Measurements from ENCODE around the gene RNF44.

Gene RNF44

GRCh38 chr5:176536902-176537553, at the start of gene RNF44:
Gene RNF44 (minus strand): TSS chr5:176537402. CDS start chr5:176532472, 4,930 bp downstream.
- H3K4me3 ChIP-seq (ENCODE audit: low read depth, low read length) = peak within 1 kb of the TSS; percentile 68

GRCh38 chr5:176583076-176583475, 45.9 kb upstream of the RNF44 start:
- H3K4me3 ChIP-seq (ENCODE audit: low read depth, low read length) = no peak overlapping the region

DNA sequence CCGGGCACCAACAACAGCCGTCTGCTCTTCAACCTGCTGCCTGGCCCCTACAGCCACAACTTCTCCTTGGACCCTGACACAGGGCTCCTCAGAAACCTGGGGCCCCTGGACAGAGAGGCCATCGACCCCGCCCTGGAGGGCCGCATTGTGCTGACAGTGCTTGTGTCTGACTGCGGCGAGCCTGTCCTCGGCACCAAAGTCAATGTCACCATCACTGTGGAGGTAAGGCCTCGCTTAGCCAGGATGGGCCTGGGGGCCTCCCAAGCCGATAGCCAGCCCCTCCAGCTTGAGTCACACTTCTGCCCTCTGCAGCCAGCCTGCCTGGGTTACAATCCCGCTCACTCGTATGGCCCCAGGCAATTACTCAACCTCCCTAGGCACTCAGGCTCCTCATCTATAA, 44.2 kb upstream of the RNF44 start:
- H3K4me3 ChIP-seq (ENCODE audit: low read depth, low read length) = no peak overlapping the region

GRCh38 chr5:176579323-176579722, 42.1 kb upstream of the RNF44 start:
- H3K4me3 ChIP-seq (ENCODE audit: low read depth, low read length) = no peak overlapping the region

- H3K4me3 ChIP-seq (ENCODE audit: low read depth, low read length) = no peak overlapping the region
Observed at GRCh38 chr5:176578391-176578808, 41.2 kb upstream of the RNF44 start.

DNA sequence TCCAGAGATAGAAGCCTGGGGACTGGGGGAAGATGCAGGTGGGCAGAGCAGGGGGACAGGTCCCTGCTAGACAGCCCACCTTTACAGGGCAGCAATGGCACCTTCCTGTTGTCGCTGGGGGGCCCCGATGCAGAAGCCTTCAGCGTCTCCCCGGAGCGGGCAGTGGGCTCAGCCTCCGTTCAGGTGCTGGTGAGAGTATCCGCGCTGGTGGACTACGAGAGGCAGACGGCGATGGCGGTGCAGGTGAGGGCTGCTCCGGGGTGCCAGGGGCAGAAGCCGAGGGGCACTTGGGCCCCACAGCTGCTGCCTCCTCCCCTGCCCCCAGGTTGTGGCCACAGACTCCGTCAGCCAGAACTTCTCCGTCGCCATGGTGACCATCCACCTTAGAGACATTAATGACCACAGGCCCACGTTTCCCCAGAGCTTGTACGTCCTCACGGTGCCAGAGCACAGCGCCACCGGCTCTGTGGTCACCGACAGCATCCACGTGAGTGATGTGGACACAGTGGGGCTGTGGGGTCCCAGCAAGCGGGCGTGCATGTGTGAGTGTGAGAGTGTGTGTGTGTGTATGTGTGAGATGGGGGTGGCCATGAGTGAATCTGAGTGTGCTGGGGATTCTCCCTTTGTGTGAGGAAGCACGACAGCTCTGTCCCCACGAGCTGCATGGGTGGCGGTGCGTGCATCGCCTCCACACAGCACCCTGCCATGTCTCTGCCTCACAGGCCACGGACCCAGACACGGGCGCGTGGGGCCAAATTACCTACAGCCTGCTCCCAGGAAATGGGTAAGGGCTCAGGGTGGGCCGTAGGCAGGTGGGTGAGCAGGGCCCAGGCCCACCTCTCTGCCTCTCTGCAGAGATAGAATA, 40.3 kb upstream of the RNF44 start:
- no peak overlapping the region for H3K4me3 ChIP-seq (ENCODE audit: low read depth, low read length)

- no peak overlapping the region for H3K4me3 ChIP-seq (ENCODE audit: low read depth, low read length)
Observed at GRCh38 chr5:176575488-176576422, 38.6 kb upstream of the RNF44 start.

GRCh38 chr5:176575066-176575465, 37.9 kb upstream of the RNF44 start:
- no peak overlapping the region for H3K4me3 ChIP-seq (ENCODE audit: low read depth, low read length)

DNA sequence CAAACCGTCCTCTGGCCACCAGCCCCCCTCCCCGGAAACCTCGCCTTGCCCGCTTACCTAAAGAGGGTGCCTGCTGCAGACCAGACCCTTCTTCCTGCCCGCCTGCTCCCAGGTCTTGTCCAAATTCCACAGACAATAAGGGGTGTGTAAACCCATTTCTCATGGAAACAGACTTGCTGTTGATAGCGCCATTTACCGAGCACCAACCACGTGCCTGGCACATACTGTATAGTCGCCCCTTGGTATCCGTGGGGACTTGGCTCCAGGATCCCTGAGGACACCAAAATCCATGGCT, 37.0 kb upstream of the RNF44 start:
- no peak overlapping the region for H3K4me3 ChIP-seq (ENCODE audit: low read depth, low read length)

DNA sequence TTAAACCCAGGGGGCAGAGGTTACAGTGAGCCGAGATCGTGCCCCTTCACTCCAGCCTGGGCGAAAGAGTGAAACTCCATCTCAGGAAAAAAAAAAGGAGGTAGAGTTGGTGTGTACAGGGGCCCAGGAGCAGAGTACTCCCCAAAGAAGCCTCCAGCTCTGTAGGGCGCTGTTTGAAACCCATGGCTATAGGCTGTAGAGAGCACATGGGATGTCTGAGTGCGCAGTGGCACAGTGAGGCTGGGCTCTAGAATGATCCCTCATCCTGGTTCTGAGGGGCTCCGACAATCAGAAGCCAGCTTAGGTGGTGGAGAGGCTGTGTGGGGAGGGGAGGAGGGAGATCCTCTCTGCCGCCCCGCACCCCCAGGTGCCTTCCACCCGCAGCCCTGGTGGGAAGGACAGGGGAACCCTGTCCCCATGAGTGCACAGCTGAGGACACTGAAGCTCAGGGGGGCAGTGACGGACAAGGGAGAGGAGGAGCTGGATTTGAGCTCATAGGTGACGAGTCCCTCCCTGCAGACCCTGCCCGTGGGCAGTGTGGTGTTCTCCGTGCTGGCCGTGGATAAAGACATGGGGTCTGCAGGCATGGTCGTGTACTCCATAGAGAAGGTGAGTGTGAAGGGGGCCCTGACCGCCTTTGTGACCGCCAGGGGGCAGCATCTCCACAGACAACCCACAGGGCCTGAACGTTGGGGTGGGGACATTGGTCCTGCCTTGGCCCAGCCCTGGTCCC, 36.5 kb upstream of the RNF44 start:
- H3K4me3 ChIP-seq (ENCODE audit: low read depth, low read length) = no peak overlapping the region

DNA sequence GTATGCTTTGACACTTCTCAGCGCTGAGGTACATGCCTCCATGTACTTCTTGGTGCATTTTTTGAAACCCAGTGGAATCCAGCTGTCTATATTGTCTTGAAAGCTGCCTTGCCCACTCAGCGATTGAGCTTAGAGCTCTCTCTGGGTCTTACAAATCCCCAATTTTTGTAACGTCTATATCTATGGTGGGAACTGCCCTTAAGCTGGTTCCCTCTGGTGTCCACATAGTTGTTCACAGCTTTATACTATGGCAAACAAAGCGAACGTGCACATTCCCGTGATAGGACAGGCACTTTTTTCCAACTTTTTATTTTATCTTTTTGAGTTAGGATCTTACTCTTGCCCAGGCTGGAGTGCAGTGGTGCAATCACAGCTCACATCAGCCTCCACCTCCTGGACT, 32.8 kb upstream of the RNF44 start:
- H3K4me3 ChIP-seq (ENCODE audit: low read depth, low read length) = no peak overlapping the region

DNA sequence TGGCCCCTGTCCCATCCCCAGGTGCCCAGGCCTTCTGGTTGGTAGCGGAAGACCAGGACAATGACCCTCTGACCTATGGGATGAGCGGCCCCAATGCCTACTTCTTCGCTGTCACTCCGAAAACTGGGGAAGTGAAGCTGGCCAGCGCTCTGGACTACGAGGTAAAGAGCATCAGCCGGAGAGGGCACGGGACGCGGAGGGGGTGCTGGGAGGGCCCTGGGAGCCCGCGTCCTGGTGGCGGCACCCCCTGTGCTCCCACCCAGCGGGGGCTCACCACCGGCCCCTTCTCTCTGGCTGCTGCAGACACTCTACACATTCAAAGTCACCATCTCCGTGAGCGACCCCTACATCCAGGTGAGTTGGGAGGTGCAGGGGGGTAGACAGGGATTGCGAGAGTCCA, 31.5 kb upstream of the RNF44 start:
- no peak overlapping the region for H3K4me3 ChIP-seq (ENCODE audit: low read depth, low read length)

DNA sequence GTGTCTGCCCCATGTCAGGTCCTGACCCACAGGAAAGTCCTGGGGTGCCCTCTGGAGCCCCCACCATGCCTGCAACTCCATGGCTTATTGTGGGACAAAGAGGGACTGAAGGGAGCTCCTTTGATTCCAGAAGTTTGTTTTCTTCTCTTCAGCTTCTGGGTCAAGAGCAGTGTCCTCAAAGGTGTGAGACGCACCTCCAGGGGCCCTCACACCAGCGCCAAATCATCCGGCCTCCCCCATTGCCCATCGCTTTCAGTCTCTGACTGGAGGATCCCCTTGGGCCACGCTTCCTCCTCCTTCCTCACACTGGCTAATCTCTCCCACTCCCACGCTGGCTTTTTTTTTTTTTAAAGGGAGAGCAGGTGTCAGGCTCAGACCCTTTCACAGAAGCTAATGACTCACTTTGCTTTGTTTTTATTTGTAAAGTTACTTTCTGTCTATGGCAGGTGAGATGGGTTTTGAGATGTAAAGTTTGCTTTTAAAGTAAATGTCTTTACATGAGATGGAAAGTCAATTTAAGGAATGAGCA, 28.6 kb upstream of the RNF44 start:
- H3K4me3 ChIP-seq (ENCODE audit: low read depth, low read length) = no peak overlapping the region

DNA sequence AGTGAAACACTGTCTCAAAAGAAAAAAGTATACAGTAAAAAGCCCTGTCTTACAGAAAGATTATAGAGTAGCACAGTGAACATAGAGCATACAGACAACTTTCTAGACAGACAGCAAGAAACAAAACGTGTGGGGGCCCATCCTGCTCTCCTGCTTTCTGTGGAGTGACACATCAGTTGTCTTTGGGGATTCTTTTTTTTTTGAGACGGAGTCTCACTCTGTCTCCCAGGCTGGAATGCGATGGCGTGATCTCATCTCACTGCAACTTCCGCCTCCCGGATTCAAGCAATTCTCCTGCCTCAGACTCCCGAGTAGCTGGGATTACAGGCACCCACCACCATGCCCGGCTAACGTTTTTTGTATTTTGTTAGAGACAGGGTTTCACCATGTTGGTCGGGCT, 26.8 kb upstream of the RNF44 start:
- H3K4me3 ChIP-seq (ENCODE audit: low read depth, low read length) = no peak overlapping the region

- H3K4me3 ChIP-seq (ENCODE audit: low read depth, low read length) = no peak overlapping the region
Observed at GRCh38 chr5:176562189-176562588, 25.0 kb upstream of the RNF44 start.

DNA sequence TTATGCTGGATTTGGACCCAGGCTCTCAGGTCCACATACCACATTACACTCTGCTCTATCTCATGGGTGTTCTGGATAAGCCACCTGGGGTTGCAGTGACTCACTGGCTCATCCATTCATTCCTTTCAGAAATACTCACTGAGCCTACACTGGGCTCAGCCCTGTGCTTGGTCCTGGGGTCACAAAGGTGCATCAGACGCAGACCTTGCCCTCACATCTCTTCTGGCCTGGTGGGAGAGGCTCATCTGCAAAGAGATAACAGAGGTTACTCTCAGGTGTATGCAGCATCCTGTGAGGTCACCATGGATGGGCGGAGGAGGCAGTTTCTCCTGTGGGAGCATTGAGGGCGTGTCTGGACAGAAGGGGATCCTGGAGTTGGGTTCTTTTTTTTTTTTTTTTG, 24.1 kb upstream of the RNF44 start:
- no peak overlapping the region for H3K4me3 ChIP-seq (ENCODE audit: low read depth, low read length)

- H3K4me3 ChIP-seq (ENCODE audit: low read depth, low read length) = no peak overlapping the region
Observed at GRCh38 chr5:176560364-176560763, 23.2 kb upstream of the RNF44 start.

DNA sequence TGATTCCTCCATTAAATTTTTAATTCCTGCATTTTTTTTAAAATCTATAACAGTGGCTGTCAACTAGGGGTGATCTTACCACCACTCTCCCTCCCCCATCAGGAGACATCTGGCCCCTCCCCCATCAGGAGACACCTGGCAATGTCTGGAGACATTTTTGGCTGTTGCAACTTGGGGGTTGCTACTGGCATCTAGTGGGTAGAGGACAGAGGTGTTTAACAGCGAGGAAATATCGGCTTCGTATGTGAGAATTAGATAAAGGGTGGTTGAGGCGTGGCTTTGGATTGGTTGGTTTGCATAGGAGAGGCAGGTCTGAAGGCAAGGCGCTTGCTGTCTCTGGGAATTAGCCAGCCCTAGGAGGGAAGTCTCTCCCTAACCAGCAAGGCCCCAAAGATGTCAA, 22.5 kb upstream of the RNF44 start:
- no peak overlapping the region for H3K4me3 ChIP-seq (ENCODE audit: low read depth, low read length)

DNA sequence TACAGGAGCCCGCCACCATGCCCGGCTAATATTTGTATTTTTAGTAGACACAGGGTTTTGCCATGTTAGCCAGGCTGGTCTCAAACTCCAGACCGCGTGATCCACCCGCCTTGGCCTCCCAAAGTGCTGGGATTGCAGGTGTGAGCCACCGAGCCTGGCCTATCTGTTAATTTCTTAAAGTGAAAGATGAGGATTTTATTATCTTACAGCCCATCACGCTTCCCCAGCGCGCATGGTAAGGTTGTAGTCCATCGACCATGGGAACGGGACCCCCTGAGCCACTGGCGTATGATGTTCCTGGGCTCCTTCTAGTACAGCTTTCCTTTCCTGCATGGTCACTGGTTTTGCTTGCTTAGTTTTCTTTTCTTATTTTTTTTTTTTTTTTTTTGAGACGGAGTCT, 20.6 kb upstream of the RNF44 start:
- no peak overlapping the region for H3K4me3 ChIP-seq (ENCODE audit: low read depth, low read length)

DNA sequence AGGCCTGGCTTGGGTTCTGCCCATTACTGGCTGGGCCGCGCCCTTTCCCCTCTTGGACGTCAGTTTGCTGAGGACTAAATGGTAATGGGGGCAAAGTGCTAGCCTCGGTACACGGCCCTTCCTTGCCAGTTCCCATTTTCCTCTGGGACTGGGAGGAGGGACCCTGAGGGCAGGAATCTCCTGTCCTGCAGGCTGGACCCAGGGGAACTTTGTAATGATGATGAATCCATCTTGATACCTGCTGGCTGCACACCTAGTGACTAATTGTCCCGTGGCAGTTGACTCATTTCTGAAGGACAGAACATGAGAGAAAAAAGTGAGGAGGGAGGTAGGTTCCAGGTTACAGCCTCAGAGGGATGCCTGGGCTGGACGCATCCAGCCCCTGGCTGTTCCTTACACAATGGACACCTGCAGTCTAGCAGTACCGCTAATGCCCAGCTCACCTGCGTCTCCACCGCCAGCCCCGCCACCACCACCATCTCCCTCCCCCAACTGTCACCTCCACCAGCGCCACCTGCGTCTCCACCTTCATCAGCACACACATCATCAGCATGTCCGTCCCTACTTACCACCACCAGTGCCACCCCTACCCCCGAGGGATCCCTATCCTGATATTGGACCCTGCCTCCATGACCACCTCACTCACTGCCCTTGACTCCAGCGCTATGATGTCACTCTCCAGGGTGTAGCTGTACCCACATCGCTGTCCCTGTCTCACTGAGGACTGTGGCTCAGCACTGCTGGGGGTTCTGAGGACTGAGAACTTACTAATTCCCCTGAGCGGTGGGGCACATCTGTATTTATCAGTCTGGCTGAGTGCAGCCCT, 16.3 kb upstream of the RNF44 start:
- H3K4me3 ChIP-seq (ENCODE audit: low read depth, low read length) = no peak overlapping the region

All from iPS-11a (cell line).